ENCODE data around the gene FFAR2.
A peak's percentile ranks its signal among the peaks of the same experiment; 100 is the strongest.

The FFAR2 gene

DNA sequence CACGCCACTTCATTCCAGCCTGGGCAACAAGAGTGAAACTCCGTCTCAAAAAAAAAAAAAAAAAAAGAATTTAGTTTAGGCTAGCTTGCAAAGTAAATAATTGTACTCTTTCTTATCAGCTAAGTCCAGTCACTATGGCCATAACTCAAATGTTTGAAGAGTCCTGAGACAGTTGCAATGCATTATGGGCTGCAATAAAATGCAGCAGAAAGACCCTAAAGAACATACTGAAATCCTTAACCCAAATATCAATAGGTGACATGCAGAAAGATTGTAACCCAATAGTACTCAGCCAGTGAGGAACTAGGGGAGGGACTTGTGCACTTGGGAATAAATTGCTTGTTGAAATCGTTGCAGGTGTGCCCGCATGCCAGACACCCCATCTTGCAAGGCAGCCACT is 20.9 kb upstream of the FFAR2 start:
- no peak for DNase-seq

DNA sequence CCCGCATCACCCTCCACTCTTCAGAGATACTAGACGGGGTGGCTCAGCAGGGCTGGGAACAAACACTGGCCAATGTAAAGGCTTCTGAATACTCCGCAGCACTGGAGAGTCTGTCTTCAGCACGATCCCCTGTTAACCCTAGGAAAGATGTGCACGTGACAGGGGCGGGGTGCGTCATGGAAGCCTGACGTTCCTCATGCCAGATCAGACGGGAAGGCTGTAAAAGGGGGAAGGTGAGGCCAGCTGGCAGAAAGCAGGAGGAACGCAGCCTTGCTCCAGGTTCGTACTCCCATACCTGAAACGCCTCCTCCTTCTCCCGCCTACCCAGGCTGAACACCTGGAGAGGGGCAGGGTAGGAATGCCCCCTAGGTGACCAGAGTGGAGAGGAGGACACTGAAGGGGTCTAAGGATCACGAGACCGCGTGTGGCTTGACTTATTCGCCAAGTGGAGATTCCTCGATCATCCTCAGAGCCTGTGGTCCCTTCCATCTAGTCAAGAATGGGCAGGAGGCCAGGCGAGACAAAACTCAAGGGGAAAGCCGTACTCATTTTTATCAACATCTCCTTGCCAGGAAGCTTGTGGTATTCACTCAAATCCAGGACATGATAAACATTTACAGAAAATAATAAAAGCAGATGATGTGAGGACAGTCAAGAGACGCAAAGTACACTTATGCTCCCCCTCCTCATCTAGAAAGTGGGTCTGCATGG is 18.2 kb upstream of the FFAR2 start:
- DNase-seq = no peak

DNA sequence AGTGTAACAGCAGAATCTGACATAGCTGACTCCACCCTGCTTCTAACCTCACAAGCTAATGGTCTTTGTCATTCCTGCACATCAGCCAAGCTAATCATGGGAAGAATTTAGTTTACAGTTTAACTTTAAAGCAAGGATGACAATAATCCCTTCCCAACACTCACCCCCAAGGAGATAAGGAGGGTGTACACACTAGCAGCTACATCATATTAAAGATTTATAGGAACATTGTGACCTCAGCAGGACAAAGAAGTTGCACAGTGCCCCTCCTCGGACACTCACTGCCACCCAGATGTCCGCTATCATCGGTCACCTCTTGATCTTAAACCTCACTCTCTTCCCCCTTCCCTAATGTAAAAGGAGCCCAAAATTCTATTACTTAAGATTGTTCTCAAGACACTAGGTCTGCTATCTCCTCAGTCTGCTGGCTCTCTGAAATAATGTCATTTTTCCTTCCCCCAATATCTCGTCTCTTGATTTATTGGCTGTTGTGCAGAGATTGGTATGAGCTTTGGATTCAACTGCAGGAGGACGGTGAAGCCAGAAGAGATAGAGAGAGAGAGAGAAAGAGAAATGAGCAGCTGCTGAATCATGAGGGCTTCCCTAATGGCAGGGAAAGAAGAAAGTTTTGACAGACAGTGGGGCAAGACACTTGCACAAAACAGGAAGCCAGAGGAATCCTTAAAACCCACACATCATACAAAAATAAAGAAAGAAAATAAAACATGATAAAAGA is 17.5 kb upstream of the FFAR2 start:
- DNase-seq = no peak

DNA sequence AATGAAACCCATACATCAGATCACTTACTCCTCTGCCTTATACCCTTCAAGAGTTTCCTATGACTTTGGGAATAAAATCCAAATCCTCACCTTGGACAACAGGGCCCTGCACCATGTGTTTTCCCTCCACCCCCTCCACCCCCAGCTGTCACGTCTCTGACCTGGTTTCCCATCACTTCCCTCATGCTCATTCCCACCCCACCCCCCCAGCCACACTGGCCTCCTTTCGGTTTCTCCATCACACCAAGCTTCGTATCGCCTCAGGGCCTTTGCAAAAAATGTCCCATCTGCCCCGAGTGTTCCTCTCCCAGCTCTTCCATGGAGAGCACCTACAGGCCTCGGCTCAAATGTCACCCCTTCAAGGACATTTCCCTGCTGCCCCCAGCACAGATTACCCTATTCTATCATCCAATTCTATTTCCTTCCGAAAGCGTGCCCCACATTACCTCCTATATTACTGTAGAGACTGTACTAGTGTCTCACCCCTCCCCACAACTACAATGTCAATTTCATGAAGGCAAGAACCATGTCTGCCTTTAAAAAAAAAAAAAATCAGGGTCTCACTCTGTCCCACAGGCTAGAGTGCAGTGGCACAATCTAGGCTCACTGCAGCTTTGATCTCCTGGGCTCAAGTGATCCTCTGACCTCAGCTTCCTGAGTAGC is 16.8 kb upstream of the FFAR2 start:
- no peak for DNase-seq

DNA sequence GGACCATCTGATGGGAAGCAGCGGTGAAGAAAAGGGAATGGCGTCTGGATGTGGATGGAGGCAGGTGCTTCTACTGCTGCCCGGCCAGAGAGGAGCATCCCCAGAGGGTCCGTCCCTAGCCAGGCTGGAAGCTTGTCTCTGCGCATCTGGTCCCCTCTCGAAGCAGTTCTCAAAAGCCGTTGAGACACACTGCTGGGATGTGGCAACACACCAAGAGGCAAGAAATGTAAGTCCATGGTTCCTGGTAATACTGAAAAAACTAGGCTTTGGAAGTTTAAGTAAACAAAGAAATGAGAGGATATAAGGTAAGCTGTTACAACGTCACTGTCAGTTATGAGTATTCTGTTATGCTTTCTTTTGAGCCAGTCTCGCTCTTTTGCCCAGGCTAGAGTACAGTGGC is 15.1 kb upstream of the FFAR2 start:
- DNase-seq = no peak

DNA sequence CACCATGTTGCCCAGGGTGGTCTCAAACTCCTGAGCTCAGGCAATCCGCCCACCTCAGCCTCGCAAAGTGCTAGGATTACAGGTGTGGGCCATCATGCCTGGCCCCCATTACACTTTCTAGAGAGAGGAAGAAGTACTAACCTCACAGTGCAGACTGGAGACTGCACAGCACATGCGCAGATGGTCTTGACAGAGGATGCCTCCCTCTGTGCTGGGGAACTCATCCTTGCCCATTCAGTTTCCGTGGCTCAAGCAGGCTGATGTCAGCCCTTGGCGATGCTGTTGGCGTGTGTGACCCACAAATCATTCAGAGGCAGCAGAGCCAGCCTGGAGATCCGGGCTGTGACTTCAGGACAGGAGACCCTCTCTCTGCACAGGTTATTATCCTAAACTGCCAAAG is 14.6 kb upstream of the FFAR2 start:
- DNase-seq = no peak

DNA sequence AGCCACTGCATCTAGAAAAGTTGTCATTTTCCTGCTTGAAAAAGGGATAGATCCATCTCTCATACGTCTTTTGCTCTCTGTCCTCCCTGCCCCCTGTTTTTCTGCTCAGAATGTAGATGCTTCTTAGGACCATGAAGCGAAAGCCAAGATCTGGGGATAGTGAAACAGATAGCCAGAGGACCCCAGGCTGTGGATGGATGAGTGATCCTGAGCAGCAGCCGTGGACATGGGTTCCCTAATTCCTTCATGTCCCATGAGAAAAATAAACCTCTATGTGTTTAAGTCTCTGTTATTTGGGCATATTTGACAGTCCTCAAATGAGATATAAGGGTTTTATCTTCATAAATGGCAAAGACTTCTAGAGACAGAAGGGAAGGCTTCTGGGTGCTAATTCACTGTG is 12.2 kb upstream of the FFAR2 start:
- DNase-seq = no peak

DNA sequence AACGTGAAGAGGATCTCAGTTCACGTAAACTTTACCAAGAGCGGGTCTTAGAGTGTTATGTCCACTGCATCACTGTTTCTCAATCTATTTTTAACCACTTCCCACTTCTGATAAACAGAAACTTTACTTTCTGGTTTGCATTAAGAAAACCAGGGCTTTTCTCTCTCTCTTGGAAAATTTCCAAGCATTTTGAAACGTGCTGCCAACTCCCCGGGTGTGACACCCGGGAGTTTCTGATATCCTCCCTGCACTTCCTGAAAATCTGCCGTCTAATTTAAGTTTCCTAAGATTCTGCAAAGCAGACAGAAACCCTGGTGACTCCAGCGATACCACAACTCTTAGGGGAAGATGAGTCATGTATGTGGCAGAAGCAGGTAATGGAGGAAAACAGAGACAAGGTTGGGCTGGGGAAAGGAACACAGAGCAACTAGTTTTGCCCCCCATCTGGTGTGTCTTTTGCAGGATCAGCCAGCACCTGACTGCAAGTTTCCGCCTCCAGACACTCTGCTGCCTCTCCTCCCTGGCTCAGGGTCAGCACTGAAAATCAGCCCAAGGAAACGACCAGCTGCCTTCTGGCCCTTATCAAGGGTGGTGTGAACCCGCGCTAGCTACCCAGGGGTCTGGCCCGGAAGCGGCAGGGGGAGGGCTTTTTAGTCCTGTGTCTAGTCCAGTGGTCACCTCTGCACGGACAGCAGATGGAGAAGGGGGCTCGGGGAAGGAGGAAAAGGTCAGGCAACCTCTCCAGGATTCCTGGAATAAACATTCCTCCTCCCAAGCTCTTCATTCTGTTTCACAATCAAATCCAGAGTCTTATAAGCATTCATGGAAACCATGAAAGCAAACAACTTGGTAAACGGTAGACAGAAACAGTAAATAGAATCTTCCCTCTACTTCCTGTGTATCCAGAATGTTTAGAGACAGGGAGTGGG is 11.3 kb upstream of the FFAR2 start:
- DNase-seq = peak; percentile 37

DNA sequence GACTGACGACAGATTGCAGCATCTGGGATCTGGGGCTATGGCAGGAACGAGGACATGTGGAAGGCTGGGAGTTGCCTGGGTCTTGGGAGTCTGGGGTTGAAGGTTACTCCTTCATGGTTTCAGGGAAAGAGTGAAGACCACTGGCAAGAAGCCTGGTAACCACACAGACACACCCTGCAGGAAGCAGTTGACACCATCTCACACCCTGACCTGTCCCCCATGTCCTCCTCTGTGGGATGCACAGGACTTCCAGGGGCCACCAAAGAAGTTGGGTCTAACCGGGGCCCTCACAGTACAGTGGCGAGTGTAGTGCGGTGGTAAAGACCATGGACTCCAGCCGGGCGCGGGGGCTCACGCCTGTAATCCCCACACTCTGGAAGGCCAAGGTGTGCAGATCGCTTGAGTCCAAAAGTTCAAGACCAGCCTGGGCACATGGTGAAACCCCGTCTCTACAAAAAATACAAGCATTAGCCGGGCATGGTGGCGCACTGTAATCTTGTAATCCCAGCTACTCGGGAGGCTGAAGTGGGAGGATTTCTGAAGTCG is 10.6 kb upstream of the FFAR2 start:
- DNase-seq = no peak

DNA sequence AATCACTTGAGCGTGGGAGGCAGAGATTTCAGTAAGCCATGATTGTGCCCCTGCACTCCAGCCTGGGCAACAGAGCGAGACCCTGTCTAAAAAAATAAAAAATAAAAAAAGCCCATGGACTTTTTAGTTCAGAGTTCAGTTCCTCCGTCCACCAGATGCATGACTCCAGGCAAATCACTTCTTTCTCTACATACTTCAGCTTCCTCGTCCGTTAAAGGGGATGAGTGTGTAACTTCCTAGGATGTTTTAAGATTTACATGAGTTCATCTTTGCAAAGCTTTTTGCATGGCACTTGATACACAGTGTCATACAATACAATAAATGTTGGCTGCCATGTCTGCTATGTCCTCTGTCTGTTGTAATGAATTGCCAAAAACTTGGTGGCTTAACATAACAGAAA is 10.0 kb upstream of the FFAR2 start:
- DNase-seq = no peak

DNA sequence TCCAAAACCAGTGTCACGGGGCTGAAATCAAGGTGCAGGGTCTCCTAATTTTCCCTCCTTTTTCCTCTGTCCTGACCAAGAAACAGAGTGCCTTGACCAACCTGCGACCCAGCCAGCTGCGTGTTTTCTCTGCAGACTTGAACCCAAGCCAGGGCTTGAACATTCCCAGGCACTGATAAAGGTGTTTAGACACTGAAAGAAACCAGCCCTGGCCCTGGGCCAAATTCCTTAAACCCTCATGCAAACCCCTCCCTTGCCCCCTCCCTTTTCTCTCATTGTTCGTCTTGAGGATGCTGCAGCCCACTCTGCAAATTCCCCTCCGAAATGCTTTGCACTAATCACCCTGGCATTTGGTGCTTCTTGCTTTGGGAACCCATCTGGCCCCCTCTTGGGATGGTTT is 9.5 kb upstream of the FFAR2 start:
- DNase-seq = no peak

DNA sequence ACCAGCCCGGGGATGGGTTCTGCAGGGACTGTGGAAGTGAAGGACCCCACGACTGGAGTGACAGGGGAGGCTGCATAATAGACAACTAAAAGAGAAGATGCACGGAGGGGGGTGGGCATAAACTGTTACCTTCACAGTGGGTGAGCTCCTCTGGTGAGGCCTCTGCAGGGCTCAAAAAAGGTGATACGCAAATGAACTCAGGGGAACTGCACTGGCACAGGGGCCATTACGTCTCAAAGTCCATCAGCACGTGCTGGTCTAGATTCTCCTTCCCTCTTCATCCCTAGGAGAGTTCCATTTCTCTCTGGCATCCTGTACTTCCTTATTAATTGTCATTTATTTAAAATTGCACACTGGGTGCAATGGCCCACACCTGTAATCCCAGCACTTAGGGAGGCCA is 8.1 kb upstream of the FFAR2 start:
- no peak for DNase-seq

DNA sequence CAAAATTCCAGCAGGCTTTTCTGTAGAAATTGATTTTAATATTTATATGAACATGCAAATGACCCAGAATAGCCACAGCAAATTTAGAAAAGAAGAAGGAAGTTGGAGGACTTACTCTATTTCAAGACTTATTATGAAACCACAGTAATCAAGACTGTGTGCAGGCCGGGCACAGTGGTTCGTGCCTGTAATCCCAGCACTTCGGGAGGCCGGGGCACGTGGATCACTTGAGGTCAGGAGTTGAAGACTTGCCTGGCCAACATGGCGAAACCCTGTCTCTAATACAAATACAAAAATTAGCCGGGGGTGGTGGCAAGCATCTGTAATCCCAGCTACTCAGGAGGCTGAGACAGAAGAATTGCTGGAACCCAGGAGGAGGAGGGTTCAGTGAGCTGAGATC is 6.0 kb upstream of the FFAR2 start:
- DNase-seq = no peak

DNA sequence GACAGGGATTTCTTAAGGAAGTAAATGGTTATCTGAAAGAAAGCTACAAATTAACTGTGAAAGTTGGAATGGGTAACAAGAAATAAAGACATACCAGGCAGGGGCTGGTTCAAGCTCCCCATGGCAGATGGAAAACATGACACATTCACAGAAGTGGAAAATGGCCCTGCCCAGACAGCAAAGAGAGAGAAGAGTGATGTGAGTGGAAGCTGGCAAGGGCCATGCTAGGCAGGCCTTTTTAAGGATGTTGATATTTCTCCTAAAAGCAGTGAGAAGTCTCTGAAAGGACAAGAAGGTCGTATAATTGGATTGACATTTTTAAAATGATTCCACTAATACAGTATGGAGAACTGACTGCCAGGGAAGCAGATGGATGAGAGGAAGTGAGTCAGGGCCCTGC is 3.3 kb upstream of the FFAR2 start:
- no peak for DNase-seq

DNA sequence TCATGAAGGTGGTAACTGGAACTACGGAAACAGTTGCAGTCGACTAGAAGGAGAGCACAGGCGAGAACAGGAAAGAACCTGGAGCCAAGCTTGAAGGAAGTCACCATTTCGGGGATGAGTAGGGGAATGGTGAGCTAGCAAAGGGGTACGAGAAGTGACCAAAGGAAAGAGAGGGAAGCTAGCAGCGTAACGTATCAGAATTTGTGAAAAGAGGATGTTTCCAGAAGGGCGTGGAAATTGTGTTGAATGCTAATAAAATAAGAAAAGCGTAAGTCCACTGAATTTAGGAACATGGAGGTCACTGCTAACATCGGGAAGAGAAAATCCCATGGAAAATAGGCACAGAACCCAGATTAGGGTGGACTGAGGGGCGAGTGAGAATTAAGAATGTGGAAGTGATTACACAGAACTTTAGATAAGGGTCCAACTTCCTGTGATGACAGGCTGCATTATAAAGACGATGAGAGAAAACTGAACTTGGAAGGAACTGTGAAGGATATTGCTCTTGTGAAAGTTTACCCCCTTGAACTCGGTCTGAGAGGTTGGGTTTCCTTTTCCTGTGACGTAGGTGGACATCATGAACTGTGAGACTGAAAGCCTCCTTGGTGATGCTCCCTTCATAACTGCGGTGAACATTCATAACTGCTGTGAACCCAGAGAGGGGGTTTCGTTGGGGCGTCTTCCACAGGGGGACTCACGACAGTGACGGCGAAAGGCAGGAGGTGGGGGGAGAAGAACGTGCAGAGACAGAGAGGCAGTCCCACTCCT is 2.0 kb upstream of the FFAR2 start:
- DNase-seq = peak; percentile 66

DNA sequence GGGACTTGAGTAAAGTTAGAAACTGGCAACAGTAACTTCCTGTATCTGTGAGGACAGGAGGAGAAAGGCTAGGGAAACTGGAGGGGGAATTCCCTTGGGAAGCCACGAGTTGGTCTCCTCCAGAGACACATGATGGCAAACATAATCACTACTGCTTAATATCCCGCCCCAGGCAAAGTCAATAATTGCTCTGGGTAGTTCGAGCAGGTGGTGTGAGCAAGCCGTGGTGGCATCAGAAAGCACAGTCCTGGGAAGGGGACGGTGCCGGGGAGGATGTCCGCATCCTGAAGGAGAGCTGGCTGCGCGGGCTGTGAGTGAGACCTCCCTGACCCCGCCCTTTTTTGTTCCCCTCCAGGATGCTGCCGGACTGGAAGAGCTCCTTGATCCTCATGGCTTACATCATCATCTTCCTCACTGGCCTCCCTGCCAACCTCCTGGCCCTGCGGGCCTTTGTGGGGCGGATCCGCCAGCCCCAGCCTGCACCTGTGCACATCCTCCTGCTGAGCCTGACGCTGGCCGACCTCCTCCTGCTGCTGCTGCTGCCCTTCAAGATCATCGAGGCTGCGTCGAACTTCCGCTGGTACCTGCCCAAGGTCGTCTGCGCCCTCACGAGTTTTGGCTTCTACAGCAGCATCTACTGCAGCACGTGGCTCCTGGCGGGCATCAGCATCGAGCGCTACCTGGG is 1.4 kb downstream of the FFAR2 start:
- DNase-seq = no peak

DNA sequence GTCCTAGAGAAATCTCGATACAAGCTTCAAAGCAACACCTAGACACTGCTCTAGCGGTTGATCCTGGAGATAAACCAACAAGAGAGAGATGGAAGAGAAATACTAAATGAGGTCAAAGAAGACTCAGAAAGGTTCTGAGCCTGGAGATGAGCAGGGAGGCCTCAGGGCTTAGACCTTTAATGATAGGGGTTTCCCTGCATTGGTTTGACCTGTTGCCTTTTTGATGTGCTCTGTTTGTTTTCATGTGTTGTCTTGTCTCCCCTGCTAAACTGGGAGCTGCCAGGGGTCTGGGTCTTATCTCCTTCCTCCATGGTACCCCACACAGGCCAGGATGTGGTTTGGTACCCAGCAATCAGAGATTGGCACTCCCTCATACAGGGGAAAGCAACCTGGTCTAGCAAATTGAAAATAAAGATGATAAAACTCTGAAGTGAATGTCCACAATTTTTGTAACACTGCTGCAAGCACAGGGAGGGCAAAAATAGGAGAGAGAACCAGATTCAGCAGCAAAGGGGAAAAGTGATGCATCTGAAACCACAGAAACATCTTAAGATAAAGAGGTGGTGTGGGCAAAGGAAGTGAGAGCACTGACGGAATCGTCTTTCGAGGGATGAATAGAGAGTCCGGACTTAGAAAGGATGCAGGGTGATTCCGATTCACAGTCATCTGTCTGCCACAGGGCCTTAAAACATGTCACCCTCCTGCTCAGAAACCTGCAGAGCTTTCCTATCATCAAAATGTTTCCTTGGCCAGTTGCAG is 3.5 kb downstream of the FFAR2 start:
- peak; percentile 45 for DNase-seq

DNA sequence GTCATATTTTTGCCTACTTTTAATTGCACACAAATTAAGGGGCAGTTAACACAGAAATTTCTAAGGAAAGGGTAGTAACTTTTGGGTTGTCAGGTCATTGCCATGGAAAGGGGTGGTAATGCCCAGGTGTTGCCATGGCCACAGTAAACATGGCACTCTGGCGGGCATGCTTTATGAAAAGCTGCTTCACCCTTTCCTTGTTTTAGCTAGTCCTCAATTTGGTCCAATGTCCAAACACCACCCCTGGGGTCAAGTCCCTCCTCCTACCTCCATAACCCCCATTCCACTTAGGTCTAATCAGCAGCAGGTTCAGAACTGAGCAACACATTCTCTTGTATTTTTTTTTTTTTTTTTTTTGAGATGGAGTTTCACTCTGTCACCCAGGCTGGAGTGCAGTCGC is 6.6 kb downstream of the FFAR2 start:
- DNase-seq = no peak

DNA sequence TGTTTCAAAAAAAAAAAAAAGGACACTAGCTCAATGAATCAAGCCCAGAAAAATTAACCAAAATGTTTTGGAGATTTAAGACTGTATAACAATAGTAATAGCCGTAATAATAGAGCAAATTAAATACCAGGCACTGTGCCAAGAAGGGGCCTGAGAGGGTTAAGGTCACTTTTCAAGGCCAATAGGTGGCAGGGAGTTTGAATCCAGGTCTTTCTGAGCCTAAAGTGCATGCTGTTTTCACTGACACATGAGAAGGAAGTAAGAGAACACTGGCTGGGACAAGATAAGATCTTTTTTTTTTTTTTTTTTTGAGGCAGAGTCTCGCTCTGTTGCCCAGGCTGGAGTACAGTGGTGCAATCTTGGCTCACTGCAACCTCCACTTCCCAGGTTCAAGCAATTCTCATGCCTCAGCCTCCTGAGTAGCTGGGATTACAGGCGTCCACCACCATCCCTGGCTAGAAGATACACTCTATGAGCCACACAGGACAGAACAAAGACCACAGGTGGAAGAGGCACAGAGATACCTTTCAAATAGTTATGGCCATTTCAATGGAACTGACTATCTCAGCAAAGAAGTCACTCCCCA is 7.7 kb downstream of the FFAR2 start:
- no peak for DNase-seq

DNA sequence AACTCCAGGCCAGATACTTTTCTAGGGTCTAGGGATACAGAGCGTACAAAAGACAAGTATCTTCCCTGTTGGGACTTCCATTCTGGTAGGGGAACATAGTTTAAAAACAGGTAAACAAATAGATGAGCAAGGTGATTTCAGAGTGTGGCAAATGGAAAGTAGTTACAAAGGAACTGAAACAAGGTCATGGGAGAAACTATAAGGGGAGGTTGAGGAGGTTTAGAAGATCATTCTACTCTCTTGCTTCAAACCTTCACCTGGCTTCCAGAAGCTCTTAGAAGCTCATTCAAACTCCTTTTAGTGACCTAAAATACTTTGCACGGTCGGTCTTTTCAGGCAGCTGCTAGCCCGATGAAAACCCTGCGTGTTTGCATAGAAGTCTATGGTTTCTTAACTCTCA is 9.1 kb downstream of the FFAR2 start:
- DNase-seq = no peak
